Epithelial cell of prostate (primary cell): ENCODE results near the gene ENOX1.
A peak's percentile ranks its signal among the peaks of the same experiment; 100 is the strongest.
"Not testable (repeated sequence)": the region's sequence is repeated elsewhere in the genome, so short reads cannot be mapped to it uniquely, and the experiment has no call there.

Experiments
- DNase-seq: peaks from one replicate; pipeline ENCODE4 v3.0.0-alpha.2; 2011; ENCODE audit warnings: low read depth, low spot score
- H3K27ac ChIP-seq: fragments of 450-650 bp; 2 replicates; pipeline ENCODE4 v1.5.1; 2017; ENCODE audit warnings: mild to moderate bottlenecking

Gene ENOX1

GRCh38 chr13:43374621-43375020 lies 412.2 kb downstream of the ENOX1 start:
- no peak overlapping the region for H3K27ac ChIP-seq
- DNase-seq = no peak

- no peak overlapping the region for H3K27ac ChIP-seq
- no peak for DNase-seq
These were observed 413.4 kb downstream of the ENOX1 start for GRCh38 chr13:43373400-43373799.

GRCh38 chr13:43370842-43371241 lies 415.9 kb downstream of the ENOX1 start:
- no peak for DNase-seq

GRCh38 chr13:43369319-43369718 lies 417.5 kb downstream of the ENOX1 start:
- H3K27ac ChIP-seq = no peak overlapping the region
- DNase-seq = no peak

More at GRCh38 chr13:43370842-43371241, 415.9 kb downstream of the ENOX1 start:
- H3K27ac ChIP-seq = no peak overlapping the region

- no peak overlapping the region for H3K27ac ChIP-seq
- no peak for DNase-seq
These were observed 418.8 kb downstream of the ENOX1 start for GRCh38 chr13:43368003-43368402.

GRCh38 chr13:43365039-43365344 lies 421.8 kb downstream of the ENOX1 start:
- no peak for DNase-seq
- H3K27ac ChIP-seq = no peak overlapping the region

GRCh38 chr13:43364210-43365038 lies 422.3 kb downstream of the ENOX1 start:
- DNase-seq = no peak
- H3K27ac ChIP-seq = no peak overlapping the region

GRCh38 chr13:43363156-43363953 lies 423.4 kb downstream of the ENOX1 start:
- H3K27ac ChIP-seq = no peak overlapping the region
- DNase-seq = no peak

GRCh38 chr13:43362556-43362955 lies 424.2 kb downstream of the ENOX1 start:
- no peak overlapping the region for H3K27ac ChIP-seq
- DNase-seq = no peak

GRCh38 chr13:43360892-43361610 lies 425.7 kb downstream of the ENOX1 start:
- no peak for DNase-seq
- H3K27ac ChIP-seq = no peak overlapping the region

- no peak overlapping the region for H3K27ac ChIP-seq
- DNase-seq = no peak
These were observed 426.6 kb downstream of the ENOX1 start for GRCh38 chr13:43360171-43360570.

- H3K27ac ChIP-seq = no peak overlapping the region
- no peak for DNase-seq
These were observed 427.2 kb downstream of the ENOX1 start for GRCh38 chr13:43359536-43359935.

- no peak for DNase-seq
- no peak overlapping the region for H3K27ac ChIP-seq
These were observed 429.2 kb downstream of the ENOX1 start for GRCh38 chr13:43357564-43357963.

GRCh38 chr13:43356567-43356966 lies 430.2 kb downstream of the ENOX1 start:
- H3K27ac ChIP-seq = no peak overlapping the region
- DNase-seq = no peak

GRCh38 chr13:43355774-43356173 lies 431.0 kb downstream of the ENOX1 start:
- no peak for DNase-seq
- no peak overlapping the region for H3K27ac ChIP-seq

GRCh38 chr13:43354153-43354945 lies 432.4 kb downstream of the ENOX1 start:
- H3K27ac ChIP-seq = no peak overlapping the region
- no peak for DNase-seq

GRCh38 chr13:43353631-43354030 lies 433.1 kb downstream of the ENOX1 start:
- no peak overlapping the region for H3K27ac ChIP-seq
- DNase-seq = no peak

- not testable (repeated sequence) for H3K27ac ChIP-seq, DNase-seq
These were observed 435.2 kb downstream of the ENOX1 start for GRCh38 chr13:43351612-43352011.

GRCh38 chr13:43348397-43348796 lies 438.4 kb downstream of the ENOX1 start:
- peak overlapping the region; percentile 7 for H3K27ac ChIP-seq
- DNase-seq = peak; percentile 43

GRCh38 chr13:43347877-43348276 lies 438.9 kb downstream of the ENOX1 start:
- peak overlapping the region; percentile 7 for H3K27ac ChIP-seq
- no peak for DNase-seq
